HG03460 (cell line): ENCODE data around the gene SIRT4.
A peak's percentile ranks its signal among the peaks of the same experiment; 100 is the strongest.

Source experiments
- ATAC-seq: cut with Tn5 transposase; IDR thresholded peaks from one replicate; pipeline ENCODE4 v1.9.1; 2021; ENCODE audit not compliant: unreplicated experiment

Gene SIRT4

DNA sequence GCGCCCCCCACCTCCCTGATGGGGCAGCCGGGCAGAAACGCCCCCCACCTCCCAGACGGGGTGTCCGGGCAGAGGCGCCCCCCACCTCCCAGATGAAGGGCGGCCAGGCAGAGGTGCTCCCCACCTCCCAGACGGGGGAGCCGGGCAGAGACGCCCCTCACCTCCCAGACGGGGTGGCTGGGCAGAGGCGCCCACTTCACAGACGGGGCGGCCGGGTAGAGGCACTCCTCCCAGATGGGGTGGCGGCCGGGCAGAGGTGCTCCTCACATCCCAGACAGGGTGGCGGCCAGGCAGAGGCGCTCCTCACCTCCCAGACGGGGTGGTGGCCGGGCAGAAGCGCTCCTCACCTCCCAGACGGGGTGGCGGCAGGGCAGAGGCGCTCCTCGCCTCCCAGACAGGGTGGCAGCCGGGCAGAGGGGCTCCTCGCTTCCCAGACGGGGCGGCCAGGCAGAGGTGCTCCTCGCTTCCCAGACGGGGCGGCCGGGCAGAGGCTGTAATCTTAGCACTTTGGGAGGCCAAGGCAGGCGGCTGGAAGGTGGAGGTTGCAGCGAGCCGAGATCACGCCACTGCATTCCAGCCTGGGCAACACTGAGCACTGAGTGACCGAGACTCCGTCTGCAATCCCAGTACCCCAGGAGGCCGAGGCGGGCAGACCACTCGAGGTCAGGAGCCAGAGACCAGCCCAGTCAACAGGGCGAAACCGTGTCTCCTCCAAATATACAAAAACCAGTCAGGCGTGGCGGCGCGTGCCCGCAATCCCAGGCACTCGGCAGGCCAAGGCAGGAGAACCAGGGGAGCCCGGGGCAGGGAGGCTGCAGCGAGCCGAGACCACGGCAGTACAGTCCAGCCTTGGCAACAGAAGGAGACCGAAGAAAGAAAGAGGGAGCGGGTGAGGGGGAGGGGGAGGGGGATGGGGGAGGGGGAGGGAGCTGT is 23.7 kb upstream of the SIRT4 start:
- ATAC-seq = no peak

DNA sequence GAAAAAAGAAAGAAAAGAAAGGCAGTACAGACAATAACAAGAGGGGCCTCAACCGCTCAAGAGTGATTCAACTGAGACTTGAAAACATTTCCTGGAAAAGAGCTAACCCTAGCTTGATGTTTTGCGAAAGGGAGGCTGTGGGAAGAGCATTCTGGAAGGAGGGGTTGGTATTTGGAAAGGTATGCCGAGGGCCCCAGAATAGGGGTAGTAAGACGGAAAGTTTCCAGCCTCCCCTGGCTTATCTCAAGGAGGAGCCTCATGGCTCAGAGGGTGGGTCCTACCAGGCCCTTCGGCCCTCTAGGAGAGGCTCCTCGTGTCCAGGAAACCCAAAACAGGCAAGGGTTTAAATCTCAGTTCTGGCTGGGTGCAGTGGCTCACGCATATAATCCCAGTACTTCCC is 18.8 kb upstream of the SIRT4 start:
- no peak for ATAC-seq

DNA sequence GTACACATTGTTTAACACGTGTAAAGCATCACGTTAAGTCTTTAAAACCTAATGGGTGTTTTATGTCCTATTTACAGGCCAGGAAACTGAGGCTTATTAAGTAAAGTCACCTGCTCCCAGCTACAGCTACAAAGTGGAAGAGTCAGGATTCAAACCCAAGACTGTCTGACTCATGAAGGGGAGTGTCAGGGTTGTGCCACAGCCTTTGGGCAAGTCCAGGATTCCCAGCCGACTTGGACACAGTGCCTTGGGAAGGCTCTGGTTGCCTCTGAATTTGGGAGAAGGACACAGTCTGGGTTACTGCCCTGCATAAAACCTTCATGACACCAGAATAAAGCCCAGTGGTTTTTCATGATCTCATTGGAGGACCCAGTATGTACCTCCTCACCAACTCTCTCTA is 17.7 kb upstream of the SIRT4 start:
- ATAC-seq = no peak

GRCh38 chr12:120286768-120287490 is 15.2 kb upstream of the SIRT4 start:
- no peak for ATAC-seq

DNA sequence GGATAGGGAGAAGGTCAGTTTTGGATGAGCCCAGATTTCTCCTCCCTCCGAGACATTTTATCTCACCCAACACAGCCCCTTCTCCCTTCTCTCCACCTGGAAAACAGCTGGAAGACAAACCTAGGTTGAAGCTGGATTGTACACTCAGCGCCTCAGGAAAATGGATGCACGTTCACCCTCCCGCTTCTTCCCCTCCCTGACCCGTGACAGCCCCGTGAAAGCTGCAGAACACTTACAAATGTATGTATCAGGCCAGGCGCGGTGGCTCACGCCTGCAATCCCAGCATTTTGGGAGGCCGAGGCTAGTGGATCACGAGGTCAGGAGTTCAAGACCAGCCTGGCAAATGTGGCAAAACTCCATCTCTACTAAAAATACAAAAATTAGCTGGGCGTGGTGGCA is 14.6 kb upstream of the SIRT4 start:
- no peak for ATAC-seq

GRCh38 chr12:120290609-120291305 is 11.4 kb upstream of the SIRT4 start:
- ATAC-seq = no peak

DNA sequence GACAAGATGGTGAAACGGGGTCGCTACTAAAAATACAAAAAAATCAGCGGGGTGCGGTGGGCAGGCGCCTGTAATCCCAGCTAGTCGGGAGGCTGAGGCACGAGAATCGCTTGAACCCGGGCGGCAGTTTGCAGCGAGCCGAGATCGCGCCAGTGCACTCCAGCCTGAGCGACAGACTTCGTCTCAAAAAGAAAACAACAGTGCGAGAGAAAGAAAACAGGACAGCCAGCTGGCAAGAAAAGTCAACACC is 9.8 kb upstream of the SIRT4 start:
- ATAC-seq = no peak

GRCh38 chr12:120292661-120293531 is 9.2 kb upstream of the SIRT4 start, which contains the start of gene RNU4-1:
RNU4-1 (minus strand) TSS chr12:120293237.
- ATAC-seq = peak; percentile 41

- no peak for ATAC-seq
These were observed 12.1 kb downstream of the SIRT4 start for GRCh38 chr12:120314220-120314619.

DNA sequence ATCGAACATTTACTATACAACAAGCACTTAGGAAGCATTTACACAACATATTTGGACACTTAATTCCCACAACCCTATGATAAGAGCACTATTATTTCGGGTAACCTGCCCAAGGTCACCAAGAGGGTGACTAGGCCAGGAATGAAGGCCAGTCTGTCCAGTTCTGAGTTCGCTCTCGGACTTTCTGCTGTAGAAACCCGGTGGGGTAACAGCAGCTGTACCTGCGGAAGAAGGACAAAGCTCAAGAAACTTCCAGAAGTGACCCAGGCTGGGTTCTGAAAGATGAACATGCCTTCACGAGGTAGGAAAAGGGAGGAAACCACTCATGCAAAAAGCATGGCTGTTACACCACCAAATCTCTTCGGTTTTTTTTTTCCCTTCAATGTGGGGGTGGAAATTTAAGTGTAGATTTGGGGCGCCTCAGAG is 14.7 kb downstream of the SIRT4 start:
- ATAC-seq = no peak

GRCh38 chr12:120317224-120318105 is 15.3 kb downstream of the SIRT4 start:
- ATAC-seq = peak; percentile 99

DNA sequence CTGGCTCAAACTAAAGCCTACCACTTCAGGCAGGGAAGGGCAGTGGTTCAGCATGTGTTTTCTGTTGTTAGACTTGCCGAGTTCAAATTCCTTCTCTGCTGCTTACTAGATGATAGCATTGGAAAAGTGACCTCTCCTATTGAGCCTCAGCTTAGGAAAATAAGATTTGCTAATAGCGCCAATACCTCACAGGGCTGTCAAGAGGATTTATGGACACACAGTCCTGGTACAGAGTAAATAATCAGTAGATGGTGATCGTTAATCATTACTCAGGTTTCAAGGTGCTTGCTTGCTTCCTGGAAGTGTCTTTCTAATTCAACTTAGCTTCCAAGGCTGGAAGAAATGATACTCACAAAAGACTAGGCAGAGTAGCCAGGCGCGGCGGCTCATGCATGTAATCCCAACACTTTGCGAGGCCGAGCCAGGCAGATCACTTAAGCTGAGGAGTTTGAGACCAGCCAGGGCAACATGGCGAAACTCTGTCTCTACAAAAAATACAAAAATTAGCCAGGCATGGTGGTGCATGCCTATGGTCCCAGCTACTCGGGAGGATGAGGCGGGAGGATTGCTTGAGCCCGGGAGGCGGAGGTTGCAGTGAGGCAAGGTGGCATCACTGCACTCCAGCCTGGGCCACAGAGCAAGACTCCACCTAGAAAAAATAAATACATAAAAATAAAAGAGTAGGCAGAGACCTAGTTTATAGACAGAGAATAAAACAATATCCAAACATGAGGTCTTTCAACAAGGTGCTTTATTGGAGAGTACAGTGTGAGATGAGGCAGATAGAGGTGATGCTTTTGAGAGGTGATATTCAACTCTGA is 19.5 kb downstream of the SIRT4 start:
- ATAC-seq = no peak

GRCh38 chr12:120323772-120324171 is 21.7 kb downstream of the SIRT4 start:
- ATAC-seq = no peak

DNA sequence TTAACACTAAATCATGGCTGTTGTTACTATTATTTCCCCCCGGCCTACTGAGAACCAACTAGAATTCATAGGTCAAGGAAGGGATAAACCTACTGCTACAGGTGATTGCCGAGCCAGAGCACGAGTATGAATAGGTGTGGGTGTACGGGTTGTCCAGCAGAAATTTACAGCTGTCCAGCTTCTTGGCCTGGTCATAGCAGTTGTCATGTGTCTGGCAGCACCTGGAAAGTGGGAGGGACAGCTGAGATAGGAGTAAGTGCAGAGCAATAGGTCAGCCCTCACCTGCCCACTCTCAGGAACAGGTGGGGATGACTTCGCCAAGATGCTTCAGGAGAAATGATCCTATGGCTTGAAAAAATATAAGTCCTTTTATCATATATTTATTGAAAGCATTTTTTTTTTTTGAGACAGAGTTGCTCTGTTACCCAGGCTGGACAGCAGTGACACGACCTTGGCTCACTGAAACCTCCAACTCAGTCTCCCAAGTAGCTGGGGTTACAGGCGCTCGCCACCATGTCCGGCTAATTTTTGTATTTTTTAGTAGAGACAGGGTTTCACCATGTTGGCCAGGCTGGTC is 22.8 kb downstream of the SIRT4 start:
- no peak for ATAC-seq

DNA sequence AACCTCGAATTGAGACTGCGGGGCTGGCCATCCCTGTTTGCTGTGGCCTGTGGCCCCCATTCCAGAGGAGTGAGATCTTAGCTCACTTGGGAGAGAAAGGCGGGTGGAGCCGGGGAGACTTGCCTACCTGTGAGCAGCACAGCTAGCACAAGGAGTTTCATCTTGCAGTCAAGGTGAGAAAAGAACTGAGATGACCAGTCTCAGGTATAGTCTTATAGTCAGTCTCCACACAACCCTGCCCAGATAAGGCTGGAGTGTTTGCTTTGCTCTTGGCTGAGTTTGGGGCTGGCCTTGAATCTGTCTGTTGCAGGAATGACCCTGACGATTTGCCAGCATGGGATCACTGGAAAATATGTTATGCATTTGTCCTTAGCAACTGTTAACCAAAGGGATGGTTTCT is 25.5 kb downstream of the SIRT4 start, which contains the start of gene PLA2G1B:
PLA2G1B (minus strand) TSS at position 187 of the 400 bp plus-strand sequence; CDS start at position 161, 26 bp downstream.
- ATAC-seq = no peak

DNA sequence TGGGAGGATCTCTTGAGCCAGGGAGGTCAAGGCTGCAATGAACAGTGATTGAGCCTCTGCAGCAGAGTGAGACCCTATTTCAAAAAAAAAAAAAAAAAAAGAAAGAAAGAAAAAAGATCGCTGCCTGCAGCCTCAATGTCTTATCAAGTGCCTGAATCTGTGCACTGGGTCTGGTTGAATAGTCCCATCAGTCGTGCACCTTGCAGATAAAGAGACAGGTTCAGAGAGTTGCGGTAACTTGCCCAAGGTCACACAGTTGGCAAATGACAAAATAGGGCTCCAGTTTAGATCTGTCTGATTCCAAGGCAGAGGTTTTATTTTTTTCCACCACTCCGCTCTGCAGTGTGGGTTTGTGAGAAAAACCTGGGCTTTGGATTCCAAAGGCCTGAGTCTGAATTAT is 26.1 kb downstream of the SIRT4 start:
- ATAC-seq = no peak

DNA sequence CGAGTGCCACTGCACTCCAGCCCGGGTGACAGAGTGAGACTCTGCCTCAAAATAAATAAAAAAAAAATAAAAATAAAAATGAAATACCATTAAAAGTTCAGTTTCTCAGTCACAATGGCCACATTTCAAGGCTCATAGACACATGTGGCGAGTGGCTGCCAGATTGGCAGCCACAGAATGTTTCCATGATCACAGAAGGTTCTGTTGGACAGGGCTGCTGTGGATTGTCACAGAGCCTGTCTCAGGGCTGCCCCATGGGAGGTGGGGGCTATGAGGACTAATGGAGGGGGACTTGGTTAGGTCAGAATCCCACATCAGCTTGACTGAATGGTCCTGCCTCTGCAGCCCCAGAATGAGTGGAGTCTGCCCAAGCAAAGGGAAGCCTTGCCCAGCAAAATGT is 29.3 kb downstream of the SIRT4 start:
- ATAC-seq = no peak

- ATAC-seq = no peak
These were observed 29.9 kb downstream of the SIRT4 start for GRCh38 chr12:120332041-120332440.

- ATAC-seq = no peak
These were observed 30.4 kb downstream of the SIRT4 start for GRCh38 chr12:120332523-120332922.
